Endodermal cell (in vitro differentiated cells): Measurements from ENCODE around the gene ZNF516. TPM values are rescaled to one million over a fixed set of nuclear protein-coding genes. Genes with fewer than 3 reads are reported as not detected.

Experiments used
- DNase-seq: peaks from one replicate; pipeline ENCODE4 v3.0.0-alpha.2; 2017
- H3K27ac ChIP-seq: 2 replicates; pipeline ENCODE4 v1.5.1; 2013; ENCODE audit warnings: mild to moderate bottlenecking, low read depth, low read length, moderate library complexity
- H3K27me3 ChIP-seq: 2 replicates; pipeline ENCODE4 v1.6.1; 2013; ENCODE audit warnings: mild to moderate bottlenecking, low read length, moderate library complexity; ENCODE audit not compliant: insufficient read depth, control insufficient read depth, poor library complexity, severe bottlenecking
- H3K36me3 ChIP-seq: 2 replicates; pipeline ENCODE4 v1.7.0; 2013; ENCODE audit warnings: mild to moderate bottlenecking, low read length, moderate library complexity; ENCODE audit not compliant: control insufficient read depth, insufficient read depth
- H3K4me1 ChIP-seq: one replicate; pipeline ENCODE4 v1.7.0; 2013; ENCODE audit warnings: low read length; ENCODE audit not compliant: control insufficient read depth, insufficient read depth
- H3K4me3 ChIP-seq: 2 replicates; pipeline ENCODE4 v1.5.1; 2013; ENCODE audit warnings: mild to moderate bottlenecking, low read length, moderate library complexity
- H3K9ac ChIP-seq: 2 replicates; pipeline ENCODE4 v1.6.1; 2013; ENCODE audit warnings: mild to moderate bottlenecking, low read length, moderate library complexity; ENCODE audit not compliant: poor library complexity, severe bottlenecking; ENCODE audit errors: extremely low read depth
- H3K9me3 ChIP-seq: 2 replicates; pipeline ENCODE4 v1.6.1; 2013; ENCODE audit warnings: mild to moderate bottlenecking, low read length, moderate library complexity; ENCODE audit not compliant: control insufficient read depth
- H3K27ac Mint-ChIP-seq: 2 replicates; pipeline ENCODE4 v1.8.0; 2020; ENCODE audit warnings: mixed read lengths
- H3K27me3 Mint-ChIP-seq: 2 replicates; pipeline ENCODE4 v1.8.0; 2021; ENCODE audit warnings: mild to moderate bottlenecking, mixed read lengths; ENCODE audit not compliant: insufficient read depth
- H3K36me3 Mint-ChIP-seq: 2 replicates; pipeline ENCODE4 v1.8.0; 2020; ENCODE audit warnings: low read depth, mixed read lengths
- H3K4me1 Mint-ChIP-seq: 2 replicates; pipeline ENCODE4 v1.8.0; 2020; ENCODE audit warnings: mixed read lengths
- H3K4me3 Mint-ChIP-seq: 2 replicates; pipeline ENCODE4 v1.8.0; 2020; ENCODE audit warnings: mild to moderate bottlenecking, moderate library complexity, mixed read lengths
- H3K9me3 Mint-ChIP-seq: 2 replicates; pipeline ENCODE4 v1.8.0; 2020; ENCODE audit warnings: mild to moderate bottlenecking, mixed read lengths
- CTCF ChIP-seq: fragments of 200-600 bp; sonication (generic); conservative IDR thresholded peaks from 2 replicates; pipeline ENCODE4 v1.5.0; 2021; ENCODE audit warnings: antibody characterized with exemption, mild to moderate bottlenecking
- WGBS, 2 experiments: methylation state at CpG; one replicate each; pipeline versions ENCODE4 v1.1.5 to v1.1.7; 2013; ENCODE audit warnings: missing lambda C conversion rate in 2 of 2, mixed read lengths in 1 of 2; ENCODE audit not compliant: insufficient coverage in 1 of 2, insufficient read length in 1 of 2; 5-methylcytosine and 5-hydroxymethylcytosine counted together
- total RNA-seq, 2 donors: library from RNA; stranded (reverse); fragmentation: NEBNext Ultra II Directional in 1 of 2; extraction: Animal tissue kit (Norgen Biotek cat#: 25700) in 1 of 2; gene quantifications; 2 replicates in 1 of 2; 3 replicates in 1 of 2; pipeline ENCODE4 v1.2.1, GENCODE V29; 2021

ZNF516 gene
- total RNA-seq, 2 donors from 2014 or later: 60.2 to 77.9 TPM

GRCh38 chr18:76525911-76526310 is 30.9 kb upstream of the ZNF516 start:
- Histone ChIP-seq H3K9me3 (no peaks in the 10 kb centered on the region), H3K4me1 (no peaks in the 10 kb centered on the region), H3K9ac (no peak overlapping the region), H3K36me3 (no peaks in the 10 kb centered on the region), H3K27me3 (peaks cover 5% of the 10 kb centered on the region), H3K27ac (no peak overlapping the region), H3K4me3 (no peak overlapping the region)
- Mint-ChIP-seq H3K27me3 (peaks cover 20% of the 10 kb centered on the region), H3K36me3 (no peaks in the 10 kb centered on the region), H3K9me3 (no peaks in the 10 kb centered on the region), H3K27ac (no peak overlapping the region), H3K4me3 (no peak overlapping the region), H3K4me1 (peaks cover 16% of the 10 kb centered on the region)
- DNase-seq: no peak
- no peak for TF ChIP-seq CTCF
- WGBS, 2 experiments: 85 to 93% methylated on average over 2 to 3 of the region's 3 CpGs

GRCh38 chr18:76524900-76525698 is 30.1 kb upstream of the ZNF516 start:
- H3K36me3 Mint-ChIP-seq: no peaks in the 10 kb centered on the region
- DNase-seq: no peak
- Histone ChIP-seq H3K4me1 (no peaks in the 10 kb centered on the region), H3K9me3 (no peaks in the 10 kb centered on the region), H3K27me3 (peaks cover 5% of the 10 kb centered on the region), H3K27ac (peak overlapping the region; percentile 93), H3K9ac (peak overlapping the region; percentile 8), H3K4me3 (no peak overlapping the region), H3K36me3 (no peaks in the 10 kb centered on the region)
- H3K4me1 Mint-ChIP-seq: peaks cover 16% of the 10 kb centered on the region
- 59 to 67% methylated on average over 8 to 19 of the region's 20 CpGs for WGBS, 2 experiments
- peaks cover 17% of the 10 kb centered on the region for H3K27me3 Mint-ChIP-seq
- H3K4me3 Mint-ChIP-seq: no peak overlapping the region
- H3K9me3 Mint-ChIP-seq: no peaks in the 10 kb centered on the region
- TF ChIP-seq CTCF: no peak
- no peak overlapping the region for H3K27ac Mint-ChIP-seq

GRCh38 chr18:76524477-76524876 is 29.4 kb upstream of the ZNF516 start:
- no peak overlapping the region for H3K9ac ChIP-seq
- H3K4me3 ChIP-seq: no peak overlapping the region
- no peak overlapping the region for H3K4me3 Mint-ChIP-seq
- H3K36me3 Mint-ChIP-seq: no peaks in the 10 kb centered on the region
- no peak overlapping the region for H3K27ac Mint-ChIP-seq
- H3K36me3 ChIP-seq: no peaks in the 10 kb centered on the region
- H3K9me3 Mint-ChIP-seq: no peaks in the 10 kb centered on the region
- no peaks in the 10 kb centered on the region for H3K4me1 ChIP-seq
- H3K9me3 ChIP-seq: no peaks in the 10 kb centered on the region
- DNase-seq: no peak
- WGBS, 2 experiments: 100% methylated on average over 1 of the region's 2 CpGs; no CpG with 5 or more reads in 1 of the 2 experiments
- H3K27me3 Mint-ChIP-seq: peaks cover 16% of the 10 kb centered on the region
- TF ChIP-seq CTCF: no peak
- H3K27ac ChIP-seq: no peak overlapping the region
- peaks cover 16% of the 10 kb centered on the region for H3K4me1 Mint-ChIP-seq
- peaks cover 5% of the 10 kb centered on the region for H3K27me3 ChIP-seq
